PC-3 (cell line): ENCODE data around the gene COMMD8.

ENCODE experiments used
- CTCF ChIP-seq: fragments of 300-600 bp; sonication (generic); conservative IDR thresholded peaks from 2 replicates; pipeline ENCODE4 v1.5.1; 2017; ENCODE audit warnings: antibody characterized with exemption, low read depth, mild to moderate bottlenecking, low read length
- EZH2 ChIP-seq: fragments of 300-600 bp; sonication (generic); IDR thresholded peaks from one replicate; pipeline ENCODE4 v1.6.1; 2017; ENCODE audit warnings: antibody characterized with exemption, mild to moderate bottlenecking, low read length; ENCODE audit not compliant: unreplicated experiment
- EZH2phosphoT487 ChIP-seq: fragments of 300-600 bp; sonication (generic); IDR thresholded peaks from 2 replicates; pipeline ENCODE4 v1.6.1; 2018; ENCODE audit warnings: mild to moderate bottlenecking, antibody characterized with exemption, low read length, borderline replicate concordance

GRCh38 chr4:47463235-47463956, at the start of gene COMMD8:
- TF ChIP-seq CTCF (no peak), EZH2 (no peak), EZH2phosphoT487 (no peak)
